Peyer's patch (tissue), 4 donors: ENCODE results near the gene TMEM132D.

Experiments used
- CTCF ChIP-seq, 6 experiments: fragments of 450-650 bp in 4 of 6; fragments of 200-600 bp in 2 of 6; sonication (generic) in 1 of 6; IDR thresholded peaks; one replicate each; pipeline ENCODE4 v1.5.1; 2017 to 2019; ENCODE audit warnings: antibody characterized with exemption in 6 of 6, mild to moderate bottlenecking in 3 of 6, moderate library complexity in 1 of 6
- POLR2A ChIP-seq, 2 donors: fragments of 450-650 bp; IDR thresholded peaks; one replicate each; pipeline ENCODE4 v1.5.1; 2017; ENCODE audit warnings: antibody characterized with exemption in 2 of 2, mild to moderate bottlenecking in 2 of 2, moderate library complexity in 2 of 2

- TF ChIP-seq CTCF (IDR thresholded peaks at IDR 0.05): no peak
- TF ChIP-seq POLR2A (IDR thresholded peaks at IDR 0.05): no peak
Observed at GRCh38 chr12:129610601-129611120, 293.2 kb downstream of the TMEM132D start.
